GM12878 (cell line): ENCODE measurements around the gene GPR155. TPM values are rescaled to one million over a fixed set of nuclear protein-coding genes. Genes with fewer than 3 reads are reported as not detected.

ENCODE experiments used
- BRCA1 ChIP-seq: IDR thresholded peaks from 2 replicates; pipeline ENCODE4 v1.6.1; 2011; ENCODE audit warnings: low read depth, low read length, improper control_type of control experiment
- CHD1 ChIP-seq: IDR thresholded peaks from 2 replicates; pipeline ENCODE4 v1.6.1; 2012; ENCODE audit warnings: low read depth, low read length, improper control_type of control experiment
- EED ChIP-seq: sonication (generic); IDR thresholded peaks from 2 replicates; pipeline ENCODE4 v1.6.1; 2016; ENCODE audit warnings: antibody characterized with exemption, low read depth
- EGR1 ChIP-seq, 2 experiments: IDR thresholded peaks; 1 replicate in 1 of 2; 2 replicates in 1 of 2; pipeline ENCODE4 v1.6.1; 2011 to 2012; ENCODE audit warnings: low read depth in 2 of 2, low read length in 2 of 2, borderline replicate concordance in 1 of 2, mild to moderate bottlenecking in 1 of 2, moderate library complexity in 1 of 2
- FOXK2 ChIP-seq: fragments of 450-650 bp; IDR thresholded peaks from 2 replicates; pipeline ENCODE4 v1.6.1; 2017; ENCODE audit warnings: mild to moderate bottlenecking, moderate library complexity
- GATAD2B ChIP-seq: fragments of 450-650 bp; conservative IDR thresholded peaks from 2 replicates; pipeline ENCODE4 v1.6.1; 2017; ENCODE audit warnings: low read depth, mild to moderate bottlenecking, moderate library complexity
- LARP7 ChIP-seq: fragments of 450-650 bp; IDR thresholded peaks from 2 replicates; pipeline ENCODE4 v1.6.1; 2017; ENCODE audit warnings: mild to moderate bottlenecking
- NR2F1 ChIP-seq: fragments of 450-650 bp; conservative IDR thresholded peaks from 2 replicates; pipeline ENCODE4 v1.6.1; 2017; ENCODE audit warnings: mild to moderate bottlenecking
- PBX3 ChIP-seq: IDR thresholded peaks from 2 replicates; pipeline ENCODE4 v1.6.1; 2011; ENCODE audit warnings: mild to moderate bottlenecking, low read depth, low read length, moderate library complexity; ENCODE audit not compliant: insufficient replicate concordance
- PML ChIP-seq: IDR thresholded peaks from 2 replicates; pipeline ENCODE4 v1.6.1; 2012; ENCODE audit warnings: low read length, inconsistent platforms
- POLR2A ChIP-seq: IDR thresholded peaks from 2 replicates; pipeline ENCODE4 v1.6.1; 2011; ENCODE audit warnings: low read depth, mild to moderate bottlenecking, low read length
- RBBP5 ChIP-seq: fragments of 200-600 bp; sonication (generic); conservative IDR thresholded peaks from 2 replicates; pipeline ENCODE4 v1.6.1; 2016
- RUNX3 ChIP-seq: IDR thresholded peaks from 2 replicates; pipeline ENCODE4 v1.6.1; 2012; ENCODE audit warnings: low read length, inconsistent platforms
- SKIL ChIP-seq: fragments of 450-650 bp; IDR thresholded peaks from 2 replicates; pipeline ENCODE4 v1.6.1; 2017; ENCODE audit warnings: mild to moderate bottlenecking, low read depth, inconsistent platforms; ENCODE audit not compliant: poor library complexity, severe bottlenecking
- SMAD5 ChIP-seq: IDR thresholded peaks from 2 replicates; pipeline ENCODE4 v1.6.1; 2016; ENCODE audit warnings: antibody characterized with exemption, low read depth
- SREBF1 ChIP-seq: IDR thresholded peaks from 2 replicates; pipeline ENCODE4 v1.6.1; 2012; ENCODE audit warnings: mild to moderate bottlenecking, low read length
- SRF ChIP-seq, 2 experiments: IDR thresholded peaks; 2 replicates each; pipeline ENCODE4 v1.6.1; 2011; ENCODE audit warnings: low read depth in 2 of 2, low read length in 2 of 2, mild to moderate bottlenecking in 1 of 2, moderate library complexity in 1 of 2
- TBL1XR1 ChIP-seq: IDR thresholded peaks from 2 replicates; pipeline ENCODE4 v1.6.1; 2012; ENCODE audit warnings: low read depth, low read length, improper control_type of control experiment
- TCF3 ChIP-seq: IDR thresholded peaks from 2 replicates; pipeline ENCODE4 v1.6.1; 2012; ENCODE audit warnings: low read depth, mild to moderate bottlenecking, low read length, borderline replicate concordance; ENCODE audit not compliant: insufficient read depth
- ZNF207 ChIP-seq: fragments of 450-650 bp; IDR thresholded peaks from 2 replicates; pipeline ENCODE4 v1.6.1; 2014; ENCODE audit warnings: antibody characterized with exemption, mild to moderate bottlenecking, borderline replicate concordance
- ZZZ3 ChIP-seq: IDR thresholded peaks from 2 replicates; pipeline ENCODE4 v1.6.1; 2011; ENCODE audit warnings: low read depth; ENCODE audit not compliant: control insufficient read depth, insufficient read length
- polyA plus RNA-seq, 11 experiments: library from polyadenylated mRNA; depleted of rRNA in 4 of 11; unstranded in 6 of 11; stranded (reverse) in 5 of 11; fragments of >200 nt; fragmentation: Nextera tagmentation in 4 of 11; fragmentation: Illumina TruSeq in 1 of 11; extraction: Ambion mirVana in 4 of 11; extraction: Trizol in 1 of 11; gene quantifications; 1 replicate in 1 of 11; 2 replicates in 10 of 11; pipeline versions ENCODE4 v1.2.1 to v1.2.3, GENCODE V29; 2011 to 2016; ENCODE audit warnings: inconsistent platforms in 2 of 11, missing spikeins in 2 of 11, low read depth in 1 of 11
- total RNA-seq, 4 experiments: library from RNA; depleted of rRNA in 3 of 4; stranded (reverse); fragments of >200 nt in 3 of 4; fragmentation: Illumina TruSeq in 1 of 4; extraction: Trizol in 1 of 4; gene quantifications; 2 replicates each; pipeline versions ENCODE4 v1.2.1 to v1.2.3, GENCODE V29; 2013 to 2021
- TF ChIP-seq, protein P1 (sequence below): fragments of 450-650 bp; formaldehyde crosslinking; IDR thresholded peaks from 2 replicates; pipeline ENCODE4 v1.5.0; 2022; ENCODE audit warnings: mild to moderate bottlenecking, missing genetic modification characterization
- TF ChIP-seq, protein P2 (sequence below): fragments of 450-650 bp; IDR thresholded peaks from 2 replicates; pipeline ENCODE4 v1.6.1; 2017; ENCODE audit warnings: mild to moderate bottlenecking

GPR155 gene
- total and polyA plus RNA-seq, 10 of the 15 experiments (the other 5 are each of a cell fraction or from before 2014, with no cell fraction given) = 0.53 to 3.0 (median 1.5) TPM

GRCh38 chr2:174395284-174395968, 91.4 kb downstream of the GPR155 start, which contains the start of gene SCRN3 (continued):
- TF ChIP-seq, protein P1, sequence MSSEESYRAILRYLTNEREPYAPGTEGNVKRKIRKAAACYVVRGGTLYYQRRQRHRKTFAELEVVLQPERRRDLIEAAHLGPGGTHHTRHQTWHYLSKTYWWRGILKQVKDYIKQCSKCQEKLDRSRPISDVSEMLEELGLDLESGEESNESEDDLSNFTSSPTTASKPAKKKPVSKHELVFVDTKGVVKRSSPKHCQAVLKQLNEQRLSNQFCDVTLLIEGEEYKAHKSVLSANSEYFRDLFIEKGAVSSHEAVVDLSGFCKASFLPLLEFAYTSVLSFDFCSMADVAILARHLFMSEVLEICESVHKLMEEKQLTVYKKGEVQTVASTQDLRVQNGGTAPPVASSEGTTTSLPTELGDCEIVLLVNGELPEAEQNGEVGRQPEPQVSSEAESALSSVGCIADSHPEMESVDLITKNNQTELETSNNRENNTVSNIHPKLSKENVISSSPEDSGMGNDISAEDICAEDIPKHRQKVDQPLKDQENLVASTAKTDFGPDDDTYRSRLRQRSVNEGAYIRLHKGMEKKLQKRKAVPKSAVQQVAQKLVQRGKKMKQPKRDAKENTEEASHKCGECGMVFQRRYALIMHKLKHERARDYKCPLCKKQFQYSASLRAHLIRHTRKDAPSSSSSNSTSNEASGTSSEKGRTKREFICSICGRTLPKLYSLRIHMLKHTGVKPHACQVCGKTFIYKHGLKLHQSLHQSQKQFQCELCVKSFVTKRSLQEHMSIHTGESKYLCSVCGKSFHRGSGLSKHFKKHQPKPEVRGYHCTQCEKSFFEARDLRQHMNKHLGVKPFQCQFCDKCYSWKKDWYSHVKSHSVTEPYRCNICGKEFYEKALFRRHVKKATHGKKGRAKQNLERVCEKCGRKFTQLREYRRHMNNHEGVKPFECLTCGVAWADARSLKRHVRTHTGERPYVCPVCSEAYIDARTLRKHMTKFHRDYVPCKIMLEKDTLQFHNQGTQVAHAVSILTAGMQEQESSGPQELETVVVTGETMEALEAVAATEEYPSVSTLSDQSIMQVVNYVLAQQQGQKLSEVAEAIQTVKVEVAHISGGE (CRISPR knock-in tag) = no peak
- TF ChIP-seq SREBF1 (peak; percentile 36; the same call in 1 of the 2 replicates), FOXK2 (peak; percentile 88), NR2F1 (peak; percentile 89), PBX3 (peak; percentile 48), TCF3 (peak; percentile 82), LARP7 (0 out of 2 replicates have a peak, but pooled peaks have one; percentile 9), GATAD2B (0 out of 2 replicates have a peak, but pooled peaks have one; percentile 70), BRCA1 (no peak), PML (peak; percentile 53; the same call in 1 of the 2 replicates), TBL1XR1 (peak; percentile 52), ZNF207 (no peak), SMAD5 (no peak), POLR2A (peak; percentile 84), SKIL (peak; percentile 64), RBBP5 (no peak), EGR1 (IDR thresholded peaks at IDR 0.05; ENCODE audit: borderline replicate concordance in 1 of 2, low read depth in 2 of 2, low read length in 2 of 2) (no peak), RUNX3 (peak; percentile 78), EED (peak; percentile 30), CHD1 (no peak), SRF (IDR thresholded peaks at IDR 0.05; ENCODE audit: low read depth in 2 of 2, low read length in 2 of 2) (peak in 1 of 2 experiments; percentile 14; a peak in 1 of 4 replicates), ZZZ3 (no peak)
- TF ChIP-seq, protein P2, sequence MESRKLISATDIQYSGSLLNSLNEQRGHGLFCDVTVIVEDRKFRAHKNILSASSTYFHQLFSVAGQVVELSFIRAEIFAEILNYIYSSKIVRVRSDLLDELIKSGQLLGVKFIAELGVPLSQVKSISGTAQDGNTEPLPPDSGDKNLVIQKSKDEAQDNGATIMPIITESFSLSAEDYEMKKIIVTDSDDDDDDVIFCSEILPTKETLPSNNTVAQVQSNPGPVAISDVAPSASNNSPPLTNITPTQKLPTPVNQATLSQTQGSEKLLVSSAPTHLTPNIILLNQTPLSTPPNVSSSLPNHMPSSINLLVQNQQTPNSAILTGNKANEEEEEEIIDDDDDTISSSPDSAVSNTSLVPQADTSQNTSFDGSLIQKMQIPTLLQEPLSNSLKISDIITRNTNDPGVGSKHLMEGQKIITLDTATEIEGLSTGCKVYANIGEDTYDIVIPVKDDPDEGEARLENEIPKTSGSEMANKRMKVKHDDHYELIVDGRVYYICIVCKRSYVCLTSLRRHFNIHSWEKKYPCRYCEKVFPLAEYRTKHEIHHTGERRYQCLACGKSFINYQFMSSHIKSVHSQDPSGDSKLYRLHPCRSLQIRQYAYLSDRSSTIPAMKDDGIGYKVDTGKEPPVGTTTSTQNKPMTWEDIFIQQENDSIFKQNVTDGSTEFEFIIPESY = no peak
